Lower leg skin (tissue), 3 donors: ENCODE measurements around the gene SLC25A38.

Experiments used
- CTCF ChIP-seq, 3 donors: fragments of 450-650 bp; IDR thresholded peaks; one replicate each; pipeline ENCODE4 v1.5.1; 2016; ENCODE audit warnings: antibody characterized with exemption in 3 of 3, mild to moderate bottlenecking in 3 of 3, moderate library complexity in 2 of 3
- POLR2A ChIP-seq, 2 donors: fragments of 450-650 bp; IDR thresholded peaks; one replicate each; pipeline ENCODE4 v1.6.1; 2016 to 2017; ENCODE audit warnings: antibody characterized with exemption in 2 of 2, mild to moderate bottlenecking in 1 of 2, moderate library complexity in 1 of 2

- TF ChIP-seq CTCF (IDR thresholded peaks at IDR 0.05), result no peak
- TF ChIP-seq POLR2A (IDR thresholded peaks at IDR 0.05), result no peak
Measured at GRCh38 chr3:39414421-39414907, 31.3 kb downstream of the SLC25A38 start.
